SK-N-SH treated with all-trans-retinoic acid at 6 μM for 48 hours (cell line): ENCODE results near the gene LRR1.

Experiments
- ATAC-seq: fragments of 200-7000 bp; cut with Tn5 transposase; 3 replicates; pipeline ENCODE4 v1.9.1; 2020; ENCODE audit warnings: mild to moderate bottlenecking, moderate library complexity
- ARNTL ChIP-seq: fragments of 450-650 bp; formaldehyde crosslinking; IDR thresholded peaks from 2 replicates; pipeline ENCODE4 v1.5.0; 2020; ENCODE audit warnings: low read depth, mild to moderate bottlenecking, moderate library complexity, borderline replicate concordance
- BACH2 ChIP-seq: fragments of 250-450 bp; sonication (Bioruptor Pico); IDR thresholded peaks from 2 replicates; pipeline ENCODE4 v1.9.0; 2021; ENCODE audit warnings: mild to moderate bottlenecking, borderline replicate concordance
- CREB5 ChIP-seq: fragments of 250-450 bp; sonication (Bioruptor Pico); IDR thresholded peaks from 2 replicates; pipeline ENCODE4 v1.5.1; 2020; ENCODE audit warnings: low read depth, mild to moderate bottlenecking, moderate library complexity
- CSDC2 ChIP-seq: fragments of 250-450 bp; sonication (Bioruptor Pico); IDR thresholded peaks from 2 replicates; pipeline ENCODE4 v1.5.0; 2020; ENCODE audit warnings: mild to moderate bottlenecking, moderate library complexity
- CSRNP3 ChIP-seq: fragments of 250-450 bp; sonication (Bioruptor Pico); IDR thresholded peaks from 2 replicates; pipeline ENCODE4 v1.5.1; 2021; ENCODE audit warnings: mild to moderate bottlenecking, moderate library complexity
- ESRRG ChIP-seq: fragments of 250-450 bp; sonication (Bioruptor Pico); IDR thresholded peaks from 2 replicates; pipeline ENCODE4 v1.6.1; 2021; ENCODE audit warnings: mild to moderate bottlenecking
- GLIS3 ChIP-seq: fragments of 250-450 bp; sonication (Bioruptor Pico); IDR thresholded peaks from 2 replicates; pipeline ENCODE4 v1.5.0; 2020; ENCODE audit warnings: mild to moderate bottlenecking, moderate library complexity
- ISL1 ChIP-seq: fragments of 250-450 bp; sonication (Bioruptor Pico); IDR thresholded peaks from 2 replicates; pipeline ENCODE4 v2.1.2; 2022; ENCODE audit warnings: mild to moderate bottlenecking, moderate library complexity
- OSR1 ChIP-seq: fragments of 250-450 bp; sonication (Bioruptor Pico); IDR thresholded peaks from 2 replicates; pipeline ENCODE4 v1.8.0; 2022; ENCODE audit warnings: moderate library complexity, mild to moderate bottlenecking, inconsistent platforms
- PATZ1 ChIP-seq: fragments of 250-450 bp; sonication (Bioruptor Pico); IDR thresholded peaks from 2 replicates; pipeline ENCODE4 v1.8.0; 2020; ENCODE audit warnings: mild to moderate bottlenecking, moderate library complexity, borderline replicate concordance
- POU6F1 ChIP-seq: fragments of 250-450 bp; sonication (Bioruptor Pico); IDR thresholded peaks from 2 replicates; pipeline ENCODE4 v1.8.0; 2021; ENCODE audit warnings: low read depth, mild to moderate bottlenecking, moderate library complexity, borderline replicate concordance
- PPARA ChIP-seq: fragments of 250-450 bp; sonication (Bioruptor Pico); IDR thresholded peaks from 2 replicates; pipeline ENCODE4 v1.5.0; 2020; ENCODE audit warnings: mild to moderate bottlenecking, borderline replicate concordance
- RARB ChIP-seq: fragments of 250-450 bp; sonication (Bioruptor Pico); IDR thresholded peaks from 2 replicates; pipeline ENCODE4 v1.8.0; 2021; ENCODE audit warnings: mild to moderate bottlenecking, moderate library complexity
- SNAI2 ChIP-seq: fragments of 250-450 bp; sonication (Bioruptor Pico); IDR thresholded peaks from 2 replicates; pipeline ENCODE4 v1.5.0; 2020; ENCODE audit warnings: mild to moderate bottlenecking, moderate library complexity
- TCF4 ChIP-seq: fragments of 250-450 bp; sonication (Bioruptor Pico); IDR thresholded peaks from 2 replicates; pipeline ENCODE4 v1.8.0; 2021; ENCODE audit warnings: mild to moderate bottlenecking, moderate library complexity, borderline replicate concordance
- TOX ChIP-seq: fragments of 250-450 bp; sonication (Bioruptor Pico); IDR thresholded peaks from 2 replicates; pipeline ENCODE4 v1.8.0; 2021; ENCODE audit warnings: mild to moderate bottlenecking, moderate library complexity, borderline replicate concordance
- TSHZ2 ChIP-seq: fragments of 250-450 bp; sonication (Bioruptor Pico); IDR thresholded peaks from 2 replicates; pipeline ENCODE4 v1.5.0; 2020; ENCODE audit warnings: mild to moderate bottlenecking, moderate library complexity
- ZC3H10 ChIP-seq: fragments of 250-450 bp; sonication (Bioruptor Pico); IDR thresholded peaks from 2 replicates; pipeline ENCODE4 v1.5.1; 2021; ENCODE audit warnings: mild to moderate bottlenecking, moderate library complexity
- ZNF565 ChIP-seq: fragments of 450-650 bp; formaldehyde crosslinking; conservative IDR thresholded peaks from 2 replicates; pipeline ENCODE4 v1.5.0; 2020; ENCODE audit warnings: low read depth, mild to moderate bottlenecking, moderate library complexity
- ZNF70 ChIP-seq: fragments of 450-650 bp; formaldehyde crosslinking; IDR thresholded peaks from 2 replicates; pipeline ENCODE4 v1.5.0; 2020; ENCODE audit warnings: mild to moderate bottlenecking, moderate library complexity
- ZNF8 ChIP-seq: fragments of 450-650 bp; formaldehyde crosslinking; IDR thresholded peaks from 2 replicates; pipeline ENCODE4 v1.5.0; 2020; ENCODE audit warnings: mild to moderate bottlenecking, moderate library complexity

Gene LRR1

GRCh38 chr14:49641697-49642129 lies 43.0 kb downstream of the LRR1 start (continued):
- TF ChIP-seq PATZ1 (CRISPR knock-in tag) (no peak), GLIS3 (no peak), SNAI2 (CRISPR knock-in tag) (no peak)

- ATAC-seq = no peak
- no peak for TF ChIP-seq TCF4 (CRISPR knock-in tag)
- TF ChIP-seq TOX (CRISPR knock-in tag) = no peak
- no peak for TF ChIP-seq CSDC2
- no peak for TF ChIP-seq ZC3H10
- no peak for TF ChIP-seq CSRNP3 (CRISPR knock-in tag)
- TF ChIP-seq ZNF8 (CRISPR knock-in tag) = no peak
- TF ChIP-seq CREB5 = no peak
- TF ChIP-seq ISL1 (CRISPR knock-in tag) = no peak
- no peak for TF ChIP-seq GLIS3
- TF ChIP-seq TSHZ2 (CRISPR knock-in tag) = no peak
- TF ChIP-seq ESRRG (CRISPR knock-in tag) = no peak
- no peak for TF ChIP-seq BACH2
- TF ChIP-seq ZNF70 = no peak
- no peak for TF ChIP-seq ZNF565 (CRISPR knock-in tag)
- TF ChIP-seq OSR1 (CRISPR knock-in tag) = no peak
- no peak for TF ChIP-seq PPARA (CRISPR knock-in tag)
- no peak for TF ChIP-seq RARB (CRISPR knock-in tag)
Measured at GRCh38 chr14:49642163-49642562, 43.4 kb downstream of the LRR1 start.

- no peak for ATAC-seq
- TF ChIP-seq ZNF70 (no peak), ISL1 (CRISPR knock-in tag) (no peak), BACH2 (no peak), ARNTL (CRISPR knock-in tag) (no peak)
Measured at GRCh38 chr14:49653508-49653907, 54.8 kb downstream of the LRR1 start.

GRCh38 chr14:49654511-49654910 lies 55.8 kb downstream of the LRR1 start:
- no peak for ATAC-seq
- TF ChIP-seq ISL1 (CRISPR knock-in tag) (no peak), CSDC2 (no peak), TCF4 (CRISPR knock-in tag) (no peak), ZNF565 (CRISPR knock-in tag) (no peak), PPARA (CRISPR knock-in tag) (no peak), ESRRG (CRISPR knock-in tag) (no peak), GLIS3 (no peak), ZNF70 (no peak), POU6F1 (CRISPR knock-in tag) (no peak), CREB5 (no peak), RARB (CRISPR knock-in tag) (no peak), TSHZ2 (CRISPR knock-in tag) (no peak), CSRNP3 (CRISPR knock-in tag) (no peak)
